ENCODE data around the gene GABARAPL1. TPM values are rescaled to one million over a fixed set of nuclear protein-coding genes. Genes with fewer than 3 reads are reported as not detected.

GABARAPL1 gene
- total and polyA plus RNA-seq, 11 donors: 126 to 790 (median 280) TPM

GRCh38 chr12:10268037-10268436, 55.4 kb downstream of the GABARAPL1 start:
- intact Hi-C loops (cut with DNase I): no loop called here
- H3K36me3 ChIP-seq: no peaks in the 10 kb centered on the region
- no peak overlapping the region for H3K4me3 ChIP-seq
- no peak for TF ChIP-seq POLR2A (IDR thresholded peaks at IDR 0.05)
- TF ChIP-seq, protein P1, sequence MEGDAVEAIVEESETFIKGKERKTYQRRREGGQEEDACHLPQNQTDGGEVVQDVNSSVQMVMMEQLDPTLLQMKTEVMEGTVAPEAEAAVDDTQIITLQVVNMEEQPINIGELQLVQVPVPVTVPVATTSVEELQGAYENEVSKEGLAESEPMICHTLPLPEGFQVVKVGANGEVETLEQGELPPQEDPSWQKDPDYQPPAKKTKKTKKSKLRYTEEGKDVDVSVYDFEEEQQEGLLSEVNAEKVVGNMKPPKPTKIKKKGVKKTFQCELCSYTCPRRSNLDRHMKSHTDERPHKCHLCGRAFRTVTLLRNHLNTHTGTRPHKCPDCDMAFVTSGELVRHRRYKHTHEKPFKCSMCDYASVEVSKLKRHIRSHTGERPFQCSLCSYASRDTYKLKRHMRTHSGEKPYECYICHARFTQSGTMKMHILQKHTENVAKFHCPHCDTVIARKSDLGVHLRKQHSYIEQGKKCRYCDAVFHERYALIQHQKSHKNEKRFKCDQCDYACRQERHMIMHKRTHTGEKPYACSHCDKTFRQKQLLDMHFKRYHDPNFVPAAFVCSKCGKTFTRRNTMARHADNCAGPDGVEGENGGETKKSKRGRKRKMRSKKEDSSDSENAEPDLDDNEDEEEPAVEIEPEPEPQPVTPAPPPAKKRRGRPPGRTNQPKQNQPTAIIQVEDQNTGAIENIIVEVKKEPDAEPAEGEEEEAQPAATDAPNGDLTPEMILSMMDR (IDR thresholded peaks at IDR 0.05): no peak
- no peaks in the 10 kb centered on the region for H3K9me3 ChIP-seq
- no peaks in the 10 kb centered on the region for H3K4me1 ChIP-seq
- WGBS, 4 donors: 63 to 77% (median 65%) methylated on average over 5 of the region's 5 CpGs
- H3K27ac ChIP-seq: no peak overlapping the region
- ATAC-seq (no peak), DNase-seq (no peak)
- no peaks in the 10 kb centered on the region for H3K27me3 ChIP-seq

GRCh38 chr12:10272467-10272866, 59.8 kb downstream of the GABARAPL1 start:
- DNase-seq: no peak
- WGBS, 4 donors: 90 to 97% (median 92%) methylated on average over 2 of the region's 2 CpGs
- ATAC-seq: no peak
- Histone ChIP-seq H3K36me3 (no peaks in the 10 kb centered on the region), H3K27ac (no peak overlapping the region), H3K4me1 (no peaks in the 10 kb centered on the region), H3K9me3 (no peaks in the 10 kb centered on the region), H3K4me3 (no peak overlapping the region), H3K27me3 (no peaks in the 10 kb centered on the region)
- intact Hi-C loops (cut with DNase I): no loop called here
- no peak for TF ChIP-seq POLR2A (IDR thresholded peaks at IDR 0.05)
- TF ChIP-seq, protein P1 (IDR thresholded peaks at IDR 0.05): no peak

Other genes starting within 250 kb of the GABARAPL1 start
- gene CLEC12A, start 241.5 kb upstream of the GABARAPL1 start, total RNA-seq: 10 to 100 TPM in 2 of 9 donors, 1 to 10 TPM in 2, under 1 TPM in 3, not detected in 2; 0.20 to 16.8 (median 1.3) TPM
- 1 to 10 TPM in 1 of 2 donors, under 1 TPM in 1; 0.27 to 1.1 TPM for gene CLEC12A, start 241.5 kb upstream of the GABARAPL1 start, polyA plus RNA-seq
- gene CLEC1B, start 213.8 kb upstream of the GABARAPL1 start, total RNA-seq: not detected
- not detected for gene CLEC1B, start 213.8 kb upstream of the GABARAPL1 start, polyA plus RNA-seq
- gene CLEC12B, start 202.2 kb upstream of the GABARAPL1 start, total RNA-seq: under 1 TPM in 2 of 9 donors, not detected in 7; 0.43 to 0.59 TPM
- not detected for gene CLEC12B, start 202.2 kb upstream of the GABARAPL1 start, polyA plus RNA-seq
- gene CLEC9A, start 182.2 kb upstream of the GABARAPL1 start, total RNA-seq: under 1 TPM in 4 of 9 donors, not detected in 5; 0.12 to 0.24 (median 0.22) TPM
- gene CLEC9A, start 182.2 kb upstream of the GABARAPL1 start, polyA plus RNA-seq: under 1 TPM in 1 of 2 donors, not detected in 1; 0.04 TPM
- 1 to 10 TPM; 1.2 to 7.3 (median 2.5) TPM for gene CLEC1A, start 113.9 kb upstream of the GABARAPL1 start, total RNA-seq
- gene CLEC1A, start 113.9 kb upstream of the GABARAPL1 start, polyA plus RNA-seq: 1 to 10 TPM; 2.5 to 3.1 TPM
- 10 to 100 TPM in 1 of 9 donors, 1 to 10 TPM in 6, under 1 TPM in 2; 0.83 to 31.5 (median 1.9) TPM for gene CLEC7A, start 82.7 kb upstream of the GABARAPL1 start, total RNA-seq
- 1 to 10 TPM; 1.1 to 2.7 TPM for gene CLEC7A, start 82.7 kb upstream of the GABARAPL1 start, polyA plus RNA-seq
- 1 to 10 TPM in 2 of 9 donors, under 1 TPM in 5, not detected in 2; 0.34 to 1.6 (median 0.81) TPM for gene OLR1, start 40.7 kb upstream of the GABARAPL1 start, total RNA-seq
- under 1 TPM; 0.07 to 0.38 TPM for gene OLR1, start 40.7 kb upstream of the GABARAPL1 start, polyA plus RNA-seq
- under 1 TPM in 1 of 9 donors, not detected in 8; 0.53 TPM for gene TMEM52B, start 33.8 kb upstream of the GABARAPL1 start, total RNA-seq
- under 1 TPM in 1 of 2 donors, not detected in 1; 0.03 TPM for gene TMEM52B, start 33.8 kb upstream of the GABARAPL1 start, polyA plus RNA-seq
- gene KLRD1, start 95.0 kb downstream of the GABARAPL1 start, total RNA-seq: 1 to 10 TPM in 3 of 9 donors, under 1 TPM in 6; 0.25 to 7.4 (median 0.93) TPM
- gene KLRD1, start 95.0 kb downstream of the GABARAPL1 start, polyA plus RNA-seq: 1 to 10 TPM in 1 of 2 donors, under 1 TPM in 1; 0.25 to 1.1 TPM
- 1 to 10 TPM in 2 of 9 donors, under 1 TPM in 5, not detected in 2; 0.45 to 6.6 (median 0.49) TPM for gene KLRK1, start 177.2 kb downstream of the GABARAPL1 start, total RNA-seq
- under 1 TPM; 0.28 to 0.69 TPM for gene KLRK1, start 177.2 kb downstream of the GABARAPL1 start, polyA plus RNA-seq
- 1 to 10 TPM in 1 of 9 donors, not detected in 8; 1.1 TPM for gene KLRC4, start 196.9 kb downstream of the GABARAPL1 start, total RNA-seq
- not detected for gene KLRC4, start 196.9 kb downstream of the GABARAPL1 start, polyA plus RNA-seq
- gene KLRC3, start 207.7 kb downstream of the GABARAPL1 start, total RNA-seq: not detected
- gene KLRC3, start 207.7 kb downstream of the GABARAPL1 start, polyA plus RNA-seq: not detected
- gene KLRC2, start 223.1 kb downstream of the GABARAPL1 start, total RNA-seq: under 1 TPM in 1 of 9 donors, not detected in 8; 0.51 TPM
- gene KLRC2, start 223.1 kb downstream of the GABARAPL1 start, polyA plus RNA-seq: not detected
- 1 to 10 TPM in 1 of 9 donors, under 1 TPM in 2, not detected in 6; 0.18 to 1.2 (median 0.32) TPM for gene KLRC1, start 240.5 kb downstream of the GABARAPL1 start, total RNA-seq
- under 1 TPM; 0.10 to 0.61 TPM for gene KLRC1, start 240.5 kb downstream of the GABARAPL1 start, polyA plus RNA-seq

All from heart left ventricle (tissue), 16 donors.